ENCODE measurements around the gene UBC. TPM values are rescaled to one million over a fixed set of nuclear protein-coding genes. Genes with fewer than 3 reads are reported as not detected.
"Not testable (repeated sequence)": the region's sequence is repeated elsewhere in the genome, so short reads cannot be mapped to it uniquely, and the experiment has no call there.

The UBC gene
- total RNA-seq, 4 donors from 2014 or later, result 1,220 to 2,129 (median 1,369) TPM

DNA sequence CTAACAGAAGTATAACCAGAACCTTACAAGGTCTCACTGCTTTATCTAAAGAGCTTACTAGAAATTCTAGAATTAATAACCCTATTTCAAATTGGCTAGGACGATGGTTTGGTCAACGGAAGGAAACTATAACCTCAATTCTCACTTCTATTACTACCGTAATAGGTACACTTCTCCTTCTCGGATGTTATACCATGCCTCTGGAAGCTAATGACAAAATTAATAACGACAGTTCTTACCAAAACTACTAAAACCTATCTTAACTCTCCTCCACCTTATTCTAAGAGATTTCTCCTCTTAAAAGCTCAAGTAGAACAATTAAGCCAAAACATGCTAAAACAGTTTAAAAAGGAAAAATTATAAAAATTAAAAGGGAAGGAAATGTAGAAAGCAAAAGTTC lies 23.7 kb upstream of the UBC start:
- DNase-seq (ENCODE audit: low spot score) (no peak), ATAC-seq (ENCODE audit: low FRiP score) (no peak)
- TF ChIP-seq, protein P1, sequence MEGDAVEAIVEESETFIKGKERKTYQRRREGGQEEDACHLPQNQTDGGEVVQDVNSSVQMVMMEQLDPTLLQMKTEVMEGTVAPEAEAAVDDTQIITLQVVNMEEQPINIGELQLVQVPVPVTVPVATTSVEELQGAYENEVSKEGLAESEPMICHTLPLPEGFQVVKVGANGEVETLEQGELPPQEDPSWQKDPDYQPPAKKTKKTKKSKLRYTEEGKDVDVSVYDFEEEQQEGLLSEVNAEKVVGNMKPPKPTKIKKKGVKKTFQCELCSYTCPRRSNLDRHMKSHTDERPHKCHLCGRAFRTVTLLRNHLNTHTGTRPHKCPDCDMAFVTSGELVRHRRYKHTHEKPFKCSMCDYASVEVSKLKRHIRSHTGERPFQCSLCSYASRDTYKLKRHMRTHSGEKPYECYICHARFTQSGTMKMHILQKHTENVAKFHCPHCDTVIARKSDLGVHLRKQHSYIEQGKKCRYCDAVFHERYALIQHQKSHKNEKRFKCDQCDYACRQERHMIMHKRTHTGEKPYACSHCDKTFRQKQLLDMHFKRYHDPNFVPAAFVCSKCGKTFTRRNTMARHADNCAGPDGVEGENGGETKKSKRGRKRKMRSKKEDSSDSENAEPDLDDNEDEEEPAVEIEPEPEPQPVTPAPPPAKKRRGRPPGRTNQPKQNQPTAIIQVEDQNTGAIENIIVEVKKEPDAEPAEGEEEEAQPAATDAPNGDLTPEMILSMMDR (IDR thresholded peaks at IDR 0.05), result no peak

DNA sequence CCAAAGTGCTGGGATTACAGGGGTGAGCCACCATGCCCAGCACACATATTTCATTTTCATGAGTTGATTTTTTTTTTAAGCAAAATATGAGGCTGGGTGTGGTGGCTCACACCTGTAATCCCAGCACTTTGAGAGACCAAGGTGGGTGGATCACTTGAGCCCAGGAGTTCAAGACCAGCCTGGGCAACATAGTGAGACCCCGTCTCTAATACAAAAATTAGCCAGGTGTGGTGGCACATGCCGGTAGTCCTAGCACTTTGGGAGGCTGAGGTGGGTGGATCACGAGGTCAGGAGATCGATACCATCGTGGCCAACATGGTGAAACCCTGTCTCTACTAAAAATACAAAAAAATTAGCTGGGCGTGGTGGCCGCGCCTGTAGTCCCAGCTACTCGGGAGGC lies 17.1 kb upstream of the UBC start:
- DNase-seq (ENCODE audit: low spot score); ATAC-seq (ENCODE audit: low FRiP score): not testable (repeated sequence)

GRCh38 chr12:124930586-124930985 lies 16.1 kb upstream of the UBC start:
- ATAC-seq (ENCODE audit: low FRiP score) (no peak), DNase-seq (ENCODE audit: low spot score) (no peak)
- TF ChIP-seq, protein P1 (IDR thresholded peaks at IDR 0.05), result no peak

- TF ChIP-seq, protein P1 (IDR thresholded peaks at IDR 0.05), result no peak
- DNase-seq (ENCODE audit: low spot score) (no peak), ATAC-seq (ENCODE audit: low FRiP score) (no peak)
These were observed 15.4 kb upstream of the UBC start for GRCh38 chr12:124929649-124930419.

DNA sequence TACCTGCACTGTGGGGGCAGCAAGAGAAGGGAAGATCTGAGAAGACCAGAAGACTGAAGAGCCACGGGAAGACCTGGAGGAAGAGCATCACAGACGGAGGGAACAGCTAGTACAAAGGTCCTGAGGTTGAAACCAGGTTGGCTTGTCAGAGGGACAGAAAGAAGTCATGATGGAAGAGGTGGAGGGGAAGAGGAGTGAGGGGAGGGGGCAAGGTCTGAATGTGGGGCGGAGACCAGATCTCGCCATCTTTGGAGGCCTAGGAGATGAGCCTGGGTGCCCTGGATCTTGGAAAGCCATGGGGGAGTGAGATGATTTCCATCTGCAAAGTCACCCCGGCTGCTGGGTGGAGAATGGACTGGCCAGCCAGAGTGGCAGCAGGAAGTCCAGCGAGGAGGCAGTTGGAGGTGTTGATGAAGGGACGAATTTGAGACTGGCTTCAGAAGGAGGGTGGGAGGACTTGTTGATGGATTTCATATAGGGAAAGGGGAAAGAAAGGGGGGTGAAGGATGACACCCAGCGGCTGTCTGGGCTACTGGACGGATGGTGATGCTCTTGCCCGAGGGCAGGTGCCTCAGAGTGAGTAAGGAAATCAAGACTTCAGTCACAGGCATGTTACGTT lies 14.6 kb upstream of the UBC start:
- ATAC-seq (ENCODE audit: low FRiP score) (no peak), DNase-seq (ENCODE audit: low spot score) (no peak)
- TF ChIP-seq, protein P1 (IDR thresholded peaks at IDR 0.05), result no peak

- TF ChIP-seq, protein P1 (IDR thresholded peaks at IDR 0.05), result no peak
- DNase-seq (ENCODE audit: low spot score) (peak; percentile 65), ATAC-seq (ENCODE audit: low FRiP score) (peak; percentile 87)
These were observed 13.9 kb upstream of the UBC start for GRCh38 chr12:124928095-124928911.
